Middle frontal gyrus (tissue), 1 donor: Measurements from ENCODE around the gene FMO3.

Source experiments
- DNase-seq: peaks from one replicate; pipeline ENCODE4 v3.0.0-alpha.2; 2015; ENCODE audit warnings: low spot score; ENCODE audit errors: extremely low spot score

Gene FMO3

GRCh38 chr1:171158096-171158495, 67.4 kb downstream of the FMO3 start:
- DNase-seq: no peak

GRCh38 chr1:171158551-171158950, 67.8 kb downstream of the FMO3 start:
- no peak for DNase-seq

GRCh38 chr1:171159148-171159547, 68.4 kb downstream of the FMO3 start:
- DNase-seq: no peak

- DNase-seq: no peak
These were observed 69.5 kb downstream of the FMO3 start for GRCh38 chr1:171160211-171160610.

- no peak for DNase-seq
These were observed 70.1 kb downstream of the FMO3 start for GRCh38 chr1:171160639-171161354.

- DNase-seq: no peak
These were observed 70.7 kb downstream of the FMO3 start for GRCh38 chr1:171161431-171161830.

- no peak for DNase-seq
These were observed 75.7 kb downstream of the FMO3 start for GRCh38 chr1:171166361-171166760.
